NT2/D1 (cell line): ENCODE results near the gene KIAA1328.

ENCODE experiments used
- DNase-seq: peaks from one replicate; pipeline ENCODE4 v3.0.0-alpha.2; 2011; ENCODE audit warnings: low read depth, low spot score
- H3K27me3 ChIP-seq: 2 replicates; pipeline ENCODE4 v1.6.0; 2011; ENCODE audit warnings: mild to moderate bottlenecking; ENCODE audit not compliant: insufficient read length, insufficient read depth
- H3K36me3 ChIP-seq: 2 replicates; pipeline ENCODE4 v1.6.1; 2011; ENCODE audit warnings: mild to moderate bottlenecking, low read length, mixed read lengths; ENCODE audit not compliant: insufficient read depth, insufficient read length
- H3K4me1 ChIP-seq: 2 replicates; pipeline ENCODE4 v1.5.1; 2011; ENCODE audit not compliant: insufficient read depth, insufficient read length
- H3K4me3 ChIP-seq: 2 replicates; pipeline ENCODE4 v1.5.1; 2011; ENCODE audit warnings: low read depth; ENCODE audit not compliant: insufficient read length
- H3K9ac ChIP-seq: 2 replicates; pipeline ENCODE4 v1.6.0; 2011; ENCODE audit warnings: low read depth; ENCODE audit not compliant: insufficient read length
- H3K9me3 ChIP-seq: 2 replicates; pipeline ENCODE4 v1.5.1; 2011; ENCODE audit warnings: mild to moderate bottlenecking, low read length; ENCODE audit not compliant: insufficient read depth
- SUZ12 ChIP-seq: IDR thresholded peaks from 2 replicates; pipeline ENCODE4 v1.6.1; 2011; ENCODE audit not compliant: insufficient read length, insufficient read depth; ENCODE audit errors: extremely low read depth
- YY1 ChIP-seq: IDR thresholded peaks from 2 replicates; pipeline ENCODE4 v1.6.1; 2011; ENCODE audit not compliant: insufficient read length, insufficient read depth
- ZNF274 ChIP-seq: IDR thresholded peaks from 2 replicates; pipeline ENCODE4 v1.6.1; 2011; ENCODE audit warnings: mild to moderate bottlenecking, low read depth, low read length

Gene KIAA1328

DNA sequence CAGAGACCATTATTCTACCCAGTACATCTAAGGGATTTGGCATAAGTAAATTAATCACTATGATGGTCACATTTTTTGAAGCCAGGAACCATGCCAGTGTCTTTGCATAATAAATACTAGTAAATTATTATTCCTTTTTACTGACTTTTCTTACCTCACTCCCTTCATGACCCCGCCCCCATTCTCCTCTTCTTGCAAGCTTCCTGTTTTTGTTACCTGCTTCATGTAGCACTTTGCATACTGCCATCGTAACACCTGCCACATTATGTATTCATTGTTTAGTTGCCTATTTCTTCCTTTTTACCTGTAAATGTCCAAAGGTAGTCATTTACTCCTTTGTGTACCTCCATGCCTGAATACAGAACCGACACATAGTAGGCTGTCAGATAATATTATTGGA, 309.5 kb downstream of the KIAA1328 start:
- no peaks in the 10 kb centered on the region for H3K9me3 ChIP-seq
- TF ChIP-seq YY1 (no peak), SUZ12 (no peak), ZNF274 (no peak)
- no peaks in the 10 kb centered on the region for H3K36me3 ChIP-seq
- H3K27me3 ChIP-seq: no peaks in the 10 kb centered on the region
- no peak overlapping the region for H3K9ac ChIP-seq
- no peak for DNase-seq
- H3K4me1 ChIP-seq: no peaks in the 10 kb centered on the region
- no peak overlapping the region for H3K4me3 ChIP-seq

DNA sequence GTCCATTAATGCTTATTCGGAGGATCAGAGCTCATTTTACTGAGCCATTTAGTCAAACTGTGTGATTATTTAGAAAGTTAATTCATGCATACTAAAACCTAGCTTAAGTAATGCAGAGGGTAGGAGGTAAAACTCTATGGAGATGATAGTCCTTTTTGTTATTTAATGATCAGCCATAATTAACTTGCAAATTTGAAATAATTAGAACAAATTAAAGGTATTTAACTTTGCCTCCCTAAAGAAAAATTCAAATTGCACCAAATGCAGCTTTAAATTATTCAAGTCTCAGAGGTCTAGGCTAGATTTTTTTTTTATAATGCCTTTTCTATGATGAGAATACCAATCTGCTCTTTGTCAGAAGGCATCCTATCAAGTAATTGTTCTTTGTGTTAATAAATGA, 310.9 kb downstream of the KIAA1328 start:
- no peak overlapping the region for H3K9ac ChIP-seq
- H3K36me3 ChIP-seq: no peaks in the 10 kb centered on the region
- H3K27me3 ChIP-seq: no peaks in the 10 kb centered on the region
- no peak overlapping the region for H3K4me3 ChIP-seq
- no peak for DNase-seq
- H3K9me3 ChIP-seq: no peaks in the 10 kb centered on the region
- H3K4me1 ChIP-seq: no peaks in the 10 kb centered on the region
- TF ChIP-seq SUZ12 (no peak), YY1 (no peak), ZNF274 (no peak)

DNA sequence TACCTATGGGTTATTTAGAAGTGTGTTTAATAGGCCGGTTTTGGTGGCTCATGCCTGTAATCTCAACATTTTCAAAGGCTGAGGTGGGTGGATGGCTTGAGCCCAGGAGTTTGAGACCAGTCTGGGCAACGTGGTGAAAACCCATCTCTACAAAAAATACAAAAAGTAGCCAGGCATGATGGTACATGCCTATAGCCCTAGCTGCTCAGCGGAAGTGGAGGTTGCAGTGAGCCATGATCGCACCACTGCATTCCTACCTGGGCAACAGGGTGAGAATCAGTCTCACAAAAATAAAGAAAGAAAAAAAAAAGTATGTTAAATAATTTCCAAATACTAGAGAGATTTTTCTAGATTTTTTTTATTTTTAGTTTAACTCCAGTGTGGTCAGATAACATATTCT, 316.0 kb downstream of the KIAA1328 start:
- DNase-seq: no peak
- Histone ChIP-seq H3K4me1 (no peaks in the 10 kb centered on the region), H3K9ac (no peak overlapping the region), H3K27me3 (no peaks in the 10 kb centered on the region), H3K9me3 (no peaks in the 10 kb centered on the region), H3K4me3 (no peak overlapping the region), H3K36me3 (no peaks in the 10 kb centered on the region)
- no peak for TF ChIP-seq YY1
- no peak for TF ChIP-seq ZNF274
- TF ChIP-seq SUZ12: no peak

- no peaks in the 10 kb centered on the region for H3K27me3 ChIP-seq
- no peaks in the 10 kb centered on the region for H3K36me3 ChIP-seq
- no peak overlapping the region for H3K4me3 ChIP-seq
- no peaks in the 10 kb centered on the region for H3K4me1 ChIP-seq
- no peak for TF ChIP-seq SUZ12
- no peak for TF ChIP-seq YY1
- no peak for TF ChIP-seq ZNF274
- no peaks in the 10 kb centered on the region for H3K9me3 ChIP-seq
- no peak overlapping the region for H3K9ac ChIP-seq
- no peak for DNase-seq
These were observed 327.5 kb downstream of the KIAA1328 start for GRCh38 chr18:37156330-37156942.

DNA sequence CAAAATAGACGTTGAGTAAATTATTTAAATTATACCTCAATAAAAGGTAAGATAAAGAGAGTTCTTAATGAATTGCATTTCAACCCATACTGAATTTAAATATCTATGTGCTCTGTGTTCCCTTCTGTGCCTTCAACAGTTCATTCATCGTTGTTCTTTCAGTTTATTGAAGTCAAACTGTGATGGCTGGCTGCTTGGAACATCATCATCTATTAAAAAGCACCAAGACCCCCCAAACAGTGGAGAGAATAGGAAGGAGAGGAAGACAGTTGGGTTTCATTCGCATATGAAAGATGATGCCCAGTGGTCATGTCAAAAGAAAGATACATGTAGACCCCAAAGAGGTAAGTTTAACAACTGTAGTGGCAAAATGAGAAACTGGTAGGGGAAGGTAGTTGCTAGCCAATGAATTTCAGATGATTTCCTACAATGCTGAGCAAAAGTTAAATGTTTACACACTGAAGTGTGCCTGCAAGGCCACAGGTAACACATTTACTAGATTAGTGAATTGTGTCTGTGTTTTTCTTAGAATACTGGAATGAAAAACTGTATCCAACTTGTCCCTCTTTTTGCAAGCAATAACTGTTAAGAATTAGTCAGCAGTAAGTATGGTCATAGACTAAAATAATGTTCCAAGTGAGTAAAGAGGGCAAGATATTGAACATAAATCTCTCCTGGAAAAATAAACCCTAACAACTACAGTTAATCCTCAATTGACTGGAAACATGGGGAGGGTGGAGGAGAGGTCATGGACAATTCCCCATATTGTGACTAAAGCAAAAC, 331.3 kb downstream of the KIAA1328 start:
- no peaks in the 10 kb centered on the region for H3K4me1 ChIP-seq
- no peak overlapping the region for H3K4me3 ChIP-seq
- no peaks in the 10 kb centered on the region for H3K9me3 ChIP-seq
- peak; percentile 18 for DNase-seq
- no peak overlapping the region for H3K9ac ChIP-seq
- TF ChIP-seq SUZ12 (no peak), YY1 (no peak), ZNF274 (no peak)
- H3K36me3 ChIP-seq: no peaks in the 10 kb centered on the region
- H3K27me3 ChIP-seq: no peaks in the 10 kb centered on the region

DNA sequence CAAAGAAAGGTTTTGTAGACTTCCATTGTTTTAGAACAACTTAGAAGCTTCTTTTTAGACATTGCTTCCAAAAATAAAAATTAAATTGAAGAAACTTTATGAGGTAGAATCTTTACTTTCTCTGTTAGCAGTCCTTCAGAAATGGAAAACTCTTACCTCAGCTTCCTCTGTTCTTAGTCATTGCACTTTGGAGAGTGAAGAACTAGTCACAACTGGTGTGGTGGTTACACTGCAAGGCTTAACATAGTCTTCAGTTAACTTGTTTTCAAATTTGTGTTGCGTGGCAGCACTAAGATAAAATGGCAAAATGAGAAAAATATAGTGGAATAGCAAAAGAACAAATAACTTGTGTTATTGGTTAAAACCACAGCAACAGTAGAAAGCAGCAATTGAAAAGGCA, 332.6 kb downstream of the KIAA1328 start:
- no peak overlapping the region for H3K4me3 ChIP-seq

DNA sequence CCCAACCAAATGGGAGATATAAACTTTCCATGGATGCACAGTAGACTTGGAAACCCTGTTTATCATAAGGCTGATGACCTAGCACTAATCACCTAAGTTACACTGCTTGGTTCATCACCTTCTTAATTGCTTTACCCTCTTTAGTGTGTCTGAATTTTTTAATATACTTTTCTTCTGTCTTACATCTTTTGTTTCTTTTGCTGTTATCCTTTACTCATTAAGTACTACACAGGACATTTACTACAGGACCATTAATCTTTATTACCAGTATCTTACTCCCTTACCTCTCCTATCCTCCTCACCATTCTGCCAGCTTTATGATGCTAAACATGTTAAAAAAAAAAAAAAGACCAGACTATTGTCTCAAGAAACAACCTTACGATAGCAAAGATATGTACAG, 333.6 kb downstream of the KIAA1328 start:
- no peak overlapping the region for H3K9ac ChIP-seq
- no peaks in the 10 kb centered on the region for H3K36me3 ChIP-seq
- H3K27me3 ChIP-seq: no peaks in the 10 kb centered on the region
- H3K9me3 ChIP-seq: no peaks in the 10 kb centered on the region
- DNase-seq: no peak
- no peak overlapping the region for H3K4me3 ChIP-seq
- H3K4me1 ChIP-seq: no peaks in the 10 kb centered on the region
- TF ChIP-seq SUZ12: no peak

More for the DNA sequence above, 332.6 kb downstream of the KIAA1328 start:
- Histone ChIP-seq H3K36me3 (no peaks in the 10 kb centered on the region), H3K9me3 (no peaks in the 10 kb centered on the region), H3K9ac (no peak overlapping the region), H3K4me1 (no peaks in the 10 kb centered on the region), H3K27me3 (no peaks in the 10 kb centered on the region)
- no peak for DNase-seq
- TF ChIP-seq ZNF274 (no peak), YY1 (no peak), SUZ12 (no peak)
